ENCODE results near the gene SGMS1.

Gene SGMS1

GRCh38 chr10:50384238-50384637 is 239.5 kb downstream of the SGMS1 start:
- TF ChIP-seq EZH2phosphoT487 (conservative IDR thresholded peaks at IDR 0.05; ENCODE audit: low read length): no peak
- TF ChIP-seq, protein P1, sequence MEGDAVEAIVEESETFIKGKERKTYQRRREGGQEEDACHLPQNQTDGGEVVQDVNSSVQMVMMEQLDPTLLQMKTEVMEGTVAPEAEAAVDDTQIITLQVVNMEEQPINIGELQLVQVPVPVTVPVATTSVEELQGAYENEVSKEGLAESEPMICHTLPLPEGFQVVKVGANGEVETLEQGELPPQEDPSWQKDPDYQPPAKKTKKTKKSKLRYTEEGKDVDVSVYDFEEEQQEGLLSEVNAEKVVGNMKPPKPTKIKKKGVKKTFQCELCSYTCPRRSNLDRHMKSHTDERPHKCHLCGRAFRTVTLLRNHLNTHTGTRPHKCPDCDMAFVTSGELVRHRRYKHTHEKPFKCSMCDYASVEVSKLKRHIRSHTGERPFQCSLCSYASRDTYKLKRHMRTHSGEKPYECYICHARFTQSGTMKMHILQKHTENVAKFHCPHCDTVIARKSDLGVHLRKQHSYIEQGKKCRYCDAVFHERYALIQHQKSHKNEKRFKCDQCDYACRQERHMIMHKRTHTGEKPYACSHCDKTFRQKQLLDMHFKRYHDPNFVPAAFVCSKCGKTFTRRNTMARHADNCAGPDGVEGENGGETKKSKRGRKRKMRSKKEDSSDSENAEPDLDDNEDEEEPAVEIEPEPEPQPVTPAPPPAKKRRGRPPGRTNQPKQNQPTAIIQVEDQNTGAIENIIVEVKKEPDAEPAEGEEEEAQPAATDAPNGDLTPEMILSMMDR (IDR thresholded peaks at IDR 0.05; ENCODE audit: insufficient read depth, low read length, poor library complexity, severe bottlenecking): no peak
- H3K27ac ChIP-seq (ENCODE audit: low read depth, low read length): no peak overlapping the region
- H3K36me3 ChIP-seq (ENCODE audit: low read length): no peaks in the 10 kb centered on the region
- no peaks in the 10 kb centered on the region for H4K20me1 ChIP-seq (ENCODE audit: low read depth, low read length)
- H3K79me2 ChIP-seq (ENCODE audit: insufficient read depth, low read length): no peaks in the 10 kb centered on the region
- H3K9ac ChIP-seq (ENCODE audit: low read length): no peak overlapping the region
- no peak overlapping the region for H3K4me2 ChIP-seq (ENCODE audit: low read depth, low read length, poor library complexity, severe bottlenecking)
- H3K9me3 ChIP-seq (ENCODE audit: insufficient read depth, low read length): no peaks in the 10 kb centered on the region
- no peak overlapping the region for H3K4me3 ChIP-seq (ENCODE audit: insufficient read depth, low read length, poor library complexity, severe bottlenecking)
- H3K9me2 ChIP-seq (replicated peaks; ENCODE audit: insufficient read depth, low read length): no peaks in the 10 kb centered on the region
- no peaks in the 10 kb centered on the region for H3K27me3 ChIP-seq (ENCODE audit: low read length)
- no peak overlapping the region for H2AFZ ChIP-seq (ENCODE audit: low read depth, low read length, severe bottlenecking)
- no peaks in the 10 kb centered on the region for H3F3A ChIP-seq (ENCODE audit: insufficient read depth)

- no peaks in the 10 kb centered on the region for H3K79me2 ChIP-seq (ENCODE audit: insufficient read depth, low read length)
- H3K9me2 ChIP-seq (replicated peaks; ENCODE audit: insufficient read depth, low read length): no peaks in the 10 kb centered on the region
- TF ChIP-seq EZH2phosphoT487 (conservative IDR thresholded peaks at IDR 0.05; ENCODE audit: low read length): no peak
- TF ChIP-seq, protein P1 (IDR thresholded peaks at IDR 0.05; ENCODE audit: insufficient read depth, low read length, poor library complexity, severe bottlenecking): no peak
- no peak overlapping the region for H3K27ac ChIP-seq (ENCODE audit: low read depth, low read length)
- H2AFZ ChIP-seq (ENCODE audit: low read depth, low read length, severe bottlenecking): no peak overlapping the region
- no peak overlapping the region for H3K4me2 ChIP-seq (ENCODE audit: low read depth, low read length, poor library complexity, severe bottlenecking)
- H3K9ac ChIP-seq (ENCODE audit: low read length): no peak overlapping the region
- no peaks in the 10 kb centered on the region for H4K20me1 ChIP-seq (ENCODE audit: low read depth, low read length)
- no peaks in the 10 kb centered on the region for H3K27me3 ChIP-seq (ENCODE audit: low read length)
- no peaks in the 10 kb centered on the region for H3K36me3 ChIP-seq (ENCODE audit: low read length)
- H3F3A ChIP-seq (ENCODE audit: insufficient read depth): no peaks in the 10 kb centered on the region
- H3K9me3 ChIP-seq (ENCODE audit: insufficient read depth, low read length): no peaks in the 10 kb centered on the region
- no peak overlapping the region for H3K4me3 ChIP-seq (ENCODE audit: insufficient read depth, low read length, poor library complexity, severe bottlenecking)
These were observed 241.2 kb downstream of the SGMS1 start for GRCh38 chr10:50382576-50383023.

DNA sequence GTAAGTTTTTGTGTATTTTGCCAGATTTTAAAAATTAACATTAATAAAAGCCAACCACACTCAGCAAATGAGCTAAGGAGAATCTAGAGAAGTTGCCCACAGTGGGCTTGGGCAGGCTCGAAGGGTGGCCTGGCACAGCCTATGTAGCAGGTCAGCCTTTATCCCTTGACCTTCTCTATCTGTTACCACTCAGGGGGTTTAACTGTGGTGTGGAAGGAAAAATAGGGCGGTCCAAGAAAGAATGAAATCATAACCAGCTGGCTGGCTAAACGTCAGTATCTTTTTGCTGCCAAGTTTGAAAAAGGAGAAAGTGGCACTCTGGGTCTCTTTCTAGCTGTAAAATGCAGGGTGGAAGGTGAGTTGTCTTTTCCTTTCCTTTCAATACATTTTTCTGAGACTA is 242.1 kb downstream of the SGMS1 start:
- Histone ChIP-seq H3K4me3 (ENCODE audit: insufficient read depth, low read length, poor library complexity, severe bottlenecking) (no peak overlapping the region), H3K9ac (ENCODE audit: low read length) (no peak overlapping the region), H3K36me3 (ENCODE audit: low read length) (no peaks in the 10 kb centered on the region), H2AFZ (ENCODE audit: low read depth, low read length, severe bottlenecking) (no peak overlapping the region), H3K27me3 (ENCODE audit: low read length) (no peaks in the 10 kb centered on the region), H3F3A (ENCODE audit: insufficient read depth) (no peaks in the 10 kb centered on the region), H3K27ac (ENCODE audit: low read depth, low read length) (no peak overlapping the region), H3K4me2 (ENCODE audit: low read depth, low read length, poor library complexity, severe bottlenecking) (no peak overlapping the region), H3K9me3 (ENCODE audit: insufficient read depth, low read length) (no peaks in the 10 kb centered on the region), H3K9me2 (replicated peaks; ENCODE audit: insufficient read depth, low read length) (no peaks in the 10 kb centered on the region), H3K79me2 (ENCODE audit: insufficient read depth, low read length) (no peaks in the 10 kb centered on the region), H4K20me1 (ENCODE audit: low read depth, low read length) (no peaks in the 10 kb centered on the region)
- no peak for TF ChIP-seq EZH2phosphoT487 (conservative IDR thresholded peaks at IDR 0.05; ENCODE audit: low read length)
- TF ChIP-seq, protein P1 (IDR thresholded peaks at IDR 0.05; ENCODE audit: insufficient read depth, low read length, poor library complexity, severe bottlenecking): no peak
